ENCODE data around the gene KCNA10.

KCNA10 gene

GRCh38 chr1:110501488-110502132 is 17.4 kb downstream of the KCNA10 start:
- TF ChIP-seq TAF1 (IDR thresholded peaks at IDR 0.05; ENCODE audit: borderline replicate concordance, insufficient read depth, low read length) = no peak
- no peak for TF ChIP-seq SIN3A (IDR thresholded peaks at IDR 0.05; ENCODE audit: borderline replicate concordance, insufficient read depth, low read length)
- TF ChIP-seq POLR2AphosphoS5 (IDR thresholded peaks at IDR 0.05; ENCODE audit: low read depth, low read length) = no peak
- TF ChIP-seq FOXP2 (optimal IDR thresholded peaks at IDR 0.05; ENCODE audit: borderline replicate concordance, extremely low read depth, extremely low read length, insufficient read depth) = no peak
- no peak for TF ChIP-seq REST (IDR thresholded peaks at IDR 0.05; ENCODE audit: insufficient read depth in 1 of 2, low read depth in 2 of 2, low read length in 2 of 2)

GRCh38 chr1:110498270-110498669 is 20.7 kb downstream of the KCNA10 start:
- TF ChIP-seq FOXP2 (optimal IDR thresholded peaks at IDR 0.05; ENCODE audit: borderline replicate concordance, extremely low read depth, extremely low read length, insufficient read depth) (no peak), POLR2AphosphoS5 (IDR thresholded peaks at IDR 0.05; ENCODE audit: low read depth, low read length) (no peak), TAF1 (IDR thresholded peaks at IDR 0.05; ENCODE audit: borderline replicate concordance, insufficient read depth, low read length) (no peak), SIN3A (IDR thresholded peaks at IDR 0.05; ENCODE audit: borderline replicate concordance, insufficient read depth, low read length) (no peak), REST (IDR thresholded peaks at IDR 0.05; ENCODE audit: insufficient read depth in 1 of 2, low read depth in 2 of 2, low read length in 2 of 2) (no peak)

- TF ChIP-seq SIN3A (IDR thresholded peaks at IDR 0.05; ENCODE audit: borderline replicate concordance, insufficient read depth, low read length) (no peak), REST (IDR thresholded peaks at IDR 0.05; ENCODE audit: insufficient read depth in 1 of 2, low read depth in 2 of 2, low read length in 2 of 2) (no peak), FOXP2 (optimal IDR thresholded peaks at IDR 0.05; ENCODE audit: borderline replicate concordance, extremely low read depth, extremely low read length, insufficient read depth) (no peak), POLR2AphosphoS5 (IDR thresholded peaks at IDR 0.05; ENCODE audit: low read depth, low read length) (no peak), TAF1 (IDR thresholded peaks at IDR 0.05; ENCODE audit: borderline replicate concordance, insufficient read depth, low read length) (no peak)
These were observed 22.9 kb downstream of the KCNA10 start for GRCh38 chr1:110495926-110496600.

- TF ChIP-seq SIN3A (IDR thresholded peaks at IDR 0.05; ENCODE audit: borderline replicate concordance, insufficient read depth, low read length) (no peak), TAF1 (IDR thresholded peaks at IDR 0.05; ENCODE audit: borderline replicate concordance, insufficient read depth, low read length) (no peak), FOXP2 (optimal IDR thresholded peaks at IDR 0.05; ENCODE audit: borderline replicate concordance, extremely low read depth, extremely low read length, insufficient read depth) (no peak), POLR2AphosphoS5 (IDR thresholded peaks at IDR 0.05; ENCODE audit: low read depth, low read length) (no peak), REST (IDR thresholded peaks at IDR 0.05; ENCODE audit: insufficient read depth in 1 of 2, low read depth in 2 of 2, low read length in 2 of 2) (no peak)
These were observed 24.2 kb downstream of the KCNA10 start for GRCh38 chr1:110494522-110495406.

Measured in PFSK-1 (cell line).